Kidney epithelial cell (primary cell): ENCODE results near the gene ANKHD1. TPM values are rescaled to one million over a fixed set of nuclear protein-coding genes. Genes with fewer than 3 reads are reported as not detected.

Experiments
- DNase-seq: peaks from one replicate; pipeline ENCODE4 v3.0.0-alpha.2; 2010; ENCODE audit warnings: low read depth
- H3K27me3 ChIP-seq: 2 replicates; pipeline ENCODE4 v1.6.0; 2011; ENCODE audit warnings: low read length; ENCODE audit not compliant: control insufficient read depth, insufficient read depth
- H3K36me3 ChIP-seq: 2 replicates; pipeline ENCODE4 v1.5.1; 2011; ENCODE audit warnings: low read length; ENCODE audit not compliant: control insufficient read depth, insufficient read depth
- H3K4me3 ChIP-seq: 2 replicates; pipeline ENCODE4 v1.5.1; 2011; ENCODE audit warnings: low read depth, mild to moderate bottlenecking, control low read depth, low read length
- CTCF ChIP-seq: IDR thresholded peaks from 2 replicates; pipeline ENCODE4 v1.5.1; 2011; ENCODE audit warnings: mild to moderate bottlenecking, moderate library complexity, low read length, control low read depth, inconsistent platforms; ENCODE audit not compliant: insufficient read depth, poor library complexity, severe bottlenecking
- total RNA-seq: library from RNA; depleted of rRNA; stranded (reverse); fragments of >200 nt; gene quantifications from 2 replicates; pipeline ENCODE4 v1.2.3, GENCODE V29; 2015

Gene ANKHD1
- total RNA-seq, 1 donor from 2014 or later, result 80.4 TPM

DNA sequence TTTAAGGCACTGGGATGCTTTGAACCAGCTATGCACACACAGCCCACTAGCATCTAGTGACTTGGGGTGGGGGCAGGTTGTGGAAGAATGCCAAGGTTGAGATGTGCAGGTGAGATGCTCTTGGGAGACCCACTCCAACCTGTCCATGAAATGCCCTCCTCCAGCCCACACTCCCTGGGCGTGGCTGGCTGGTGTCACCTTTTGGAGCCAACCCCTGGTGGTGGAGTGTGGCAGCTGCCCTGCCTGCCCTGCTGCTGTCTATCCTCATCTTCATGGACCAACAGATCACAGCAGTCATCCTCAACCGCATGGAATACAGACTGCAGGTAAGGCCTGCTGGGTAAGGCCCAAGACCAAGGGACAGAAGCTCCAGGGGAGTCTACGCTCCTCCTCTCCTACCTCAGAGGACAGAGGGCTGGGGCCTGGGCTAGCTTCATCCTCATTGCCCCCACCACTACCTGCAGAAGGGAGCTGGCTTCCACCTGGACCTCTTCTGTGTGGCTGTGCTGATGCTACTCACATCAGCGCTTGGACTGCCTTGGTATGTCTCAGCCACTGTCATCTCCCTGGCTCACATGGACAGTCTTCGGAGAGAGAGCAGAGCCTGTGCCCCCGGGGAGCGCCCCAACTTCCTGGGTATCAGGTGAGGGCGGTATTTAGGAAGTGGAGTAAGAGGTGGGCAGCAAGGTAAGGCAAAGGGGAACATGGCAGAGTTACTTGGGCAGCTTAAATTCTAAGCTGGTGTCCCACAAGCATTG, 34.2 kb upstream of the ANKHD1 start:
- Histone ChIP-seq H3K27me3 (no peaks in the 10 kb centered on the region), H3K36me3 (no peaks in the 10 kb centered on the region), H3K4me3 (no peak overlapping the region)
- no peak for TF ChIP-seq CTCF
- no peak for DNase-seq

DNA sequence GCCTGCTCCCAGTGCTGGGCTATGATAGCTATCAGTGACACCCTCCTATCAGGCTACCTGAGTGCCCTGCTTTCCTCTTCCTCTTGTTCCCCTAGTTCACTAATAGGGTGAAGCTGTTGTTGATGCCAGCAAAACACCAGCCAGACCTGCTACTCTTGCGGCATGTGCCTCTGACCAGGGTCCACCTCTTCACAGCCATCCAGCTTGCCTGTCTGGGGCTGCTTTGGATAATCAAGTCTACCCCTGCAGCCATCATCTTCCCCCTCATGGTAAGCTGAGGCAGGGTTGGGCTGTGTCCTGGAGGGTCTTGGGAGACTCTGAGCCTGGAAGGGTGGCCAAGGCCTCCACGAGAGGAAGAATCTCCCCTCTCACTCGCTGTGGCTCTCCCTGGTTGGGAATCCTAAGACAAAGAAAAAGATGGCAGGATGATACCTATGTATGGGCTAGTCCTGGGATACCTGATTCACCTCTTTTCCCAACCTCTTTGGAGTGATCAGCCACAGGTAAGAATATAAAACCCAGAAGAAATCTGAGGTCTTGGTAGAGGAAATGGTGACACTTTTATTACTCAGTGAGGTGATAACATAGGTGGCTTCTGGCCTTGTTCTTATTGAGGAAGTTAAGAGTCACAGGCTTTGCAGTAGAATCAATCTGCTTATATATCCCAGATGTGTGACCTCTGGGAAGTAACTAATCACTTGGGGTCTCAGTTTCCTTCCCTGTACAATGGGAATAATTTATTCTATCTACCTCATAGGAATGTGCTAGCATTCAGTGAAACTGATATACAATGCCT, 30.1 kb upstream of the ANKHD1 start:
- no peak for TF ChIP-seq CTCF
- Histone ChIP-seq H3K27me3 (no peaks in the 10 kb centered on the region), H3K36me3 (no peaks in the 10 kb centered on the region), H3K4me3 (no peak overlapping the region)
- no peak for DNase-seq

DNA sequence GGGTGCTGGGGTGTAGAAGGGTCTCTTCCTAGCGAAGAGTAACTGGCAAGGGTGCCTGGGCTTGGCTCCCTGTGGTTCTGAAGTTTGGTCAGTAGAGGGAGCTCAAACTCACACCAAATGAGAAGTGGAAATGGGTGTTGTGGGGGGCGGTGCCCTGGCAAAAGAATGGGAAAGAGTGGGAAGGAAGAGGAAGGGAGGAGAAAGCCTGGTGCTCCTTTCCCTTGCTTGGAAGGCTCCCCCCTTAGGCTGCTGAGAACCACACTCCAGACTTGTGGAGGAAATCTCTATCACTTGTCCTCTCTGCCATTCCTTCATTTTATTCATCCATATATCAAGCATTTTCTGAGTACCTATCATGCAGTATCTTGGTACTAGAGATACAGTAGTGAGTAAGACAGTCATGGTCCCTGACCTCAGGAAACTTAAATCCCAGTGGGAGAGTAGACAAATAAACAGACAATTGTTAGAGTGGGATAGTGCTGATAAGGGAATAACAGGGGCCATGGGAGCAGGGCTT, 28.6 kb upstream of the ANKHD1 start:
- peak; percentile 89 for TF ChIP-seq CTCF
- H3K36me3 ChIP-seq, result no peaks in the 10 kb centered on the region
- no peak overlapping the region for H3K4me3 ChIP-seq
- peak; percentile 18 for DNase-seq
- no peaks in the 10 kb centered on the region for H3K27me3 ChIP-seq

- Histone ChIP-seq H3K4me3 (no peak overlapping the region), H3K27me3 (no peaks in the 10 kb centered on the region), H3K36me3 (no peaks in the 10 kb centered on the region)
- no peak for DNase-seq
- no peak for TF ChIP-seq CTCF
Measured at GRCh38 chr5:140381351-140381750, 20.3 kb upstream of the ANKHD1 start.

DNA sequence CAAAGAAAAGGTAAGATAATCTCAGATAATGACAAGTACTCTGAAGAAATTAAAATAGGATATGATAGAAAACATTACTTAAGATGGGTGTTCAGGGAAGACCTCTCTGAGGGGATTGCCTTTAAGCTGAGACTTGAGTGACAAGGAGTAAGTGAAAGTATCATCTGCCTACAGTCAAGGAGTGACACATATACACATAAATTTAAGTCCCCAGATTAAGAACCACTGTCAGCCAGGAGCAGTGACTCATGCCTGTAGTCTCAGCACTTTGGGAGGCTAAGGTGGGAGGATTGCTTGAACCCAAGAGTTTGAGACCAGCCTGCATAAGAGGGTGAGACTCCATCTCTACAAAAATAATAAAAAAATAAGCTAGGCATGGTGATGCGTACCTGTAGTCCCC, 19.7 kb upstream of the ANKHD1 start:
- no peak for DNase-seq
- H3K36me3 ChIP-seq, result no peaks in the 10 kb centered on the region
- H3K4me3 ChIP-seq, result no peak overlapping the region
- TF ChIP-seq CTCF, result no peak
- H3K27me3 ChIP-seq, result no peaks in the 10 kb centered on the region
